HCT116 (cell line): Measurements from ENCODE around the gene MSANTD4. TPM values are rescaled to one million over a fixed set of nuclear protein-coding genes. Genes with fewer than 3 reads are reported as not detected.

ENCODE experiments used
- ATAC-seq: fragments of 200-7000 bp; cut with Tn5 transposase; 2 replicates; pipeline ENCODE4 v1.9.1; 2020; ENCODE audit warnings: mild to moderate bottlenecking, moderate library complexity
- BruUV-seq: library from RNA; stranded (reverse); fragments of 400-500 nt; replicated peaks from 2 replicates; lab custom pipeline; 2021; lab: Mats Ljungman, UMichigan
- CTCF ChIA-PET: fragments of 300-600 bp; sonication (Branson Sonifier 250); formaldehyde crosslinking; loops from one replicate; lab custom pipeline; 2021; ENCODE audit warnings: antibody characterized with exemption; lab: Charles Lee
- POLR2A ChIA-PET: fragments of 300-600, 350-600 bp; sonication (Branson Sonifier 250); formaldehyde crosslinking; loops from one replicate; lab custom pipeline; 2021; ENCODE audit warnings: antibody characterized with exemption; lab: Charles Lee
- RAD21 ChIA-PET, 2 experiments: fragments of 300-600 bp; sonication (Branson Sonifier 250); formaldehyde crosslinking; loops; one replicate each; lab custom pipeline; 2023; ENCODE audit warnings: low total read pairs in 2 of 2; ENCODE audit not compliant: uncharacterized antibody in 2 of 2, unreplicated experiment in 2 of 2, low non-redundant PET in 1 of 2; lab: Charles Lee
- DNase-seq: peaks from one replicate; pipeline ENCODE4 v3.0.0-alpha.2; 2010; ENCODE audit warnings: low read depth, low spot score
- H2AFZ ChIP-seq: fragments of 200-600 bp; shearing (Covaris generic), sonication (generic); 2 replicates; pipeline ENCODE4 v1.6.1; 2017; ENCODE audit warnings: low read depth, mixed run types, mixed read lengths, antibody characterized with exemption, low read length; ENCODE audit not compliant: poor library complexity, severe bottlenecking
- H3K27ac ChIP-seq: 2 replicates; pipeline ENCODE4 v1.5.1; 2012; ENCODE audit warnings: low read depth, low read length
- H3K27me3 ChIP-seq: fragments of 200-600 bp; sonication (generic); 2 replicates; pipeline ENCODE4 v1.6.1; 2016; ENCODE audit warnings: mixed run types, low read length, mixed read lengths; ENCODE audit not compliant: insufficient read depth
- H3K36me3 ChIP-seq, 2 experiments: fragments of 200-500 bp in 1 of 2; fragments of 200-600 bp in 1 of 2; sonication (Bioruptor generic) in 1 of 2; sonication (generic) in 1 of 2; 2 replicates each; pipeline versions ENCODE4 v1.5.1 to v1.6.1; 2014 to 2016; ENCODE audit warnings: low read length in 2 of 2, inconsistent platforms in 1 of 2, mixed read lengths in 1 of 2, mixed run types in 1 of 2; ENCODE audit not compliant: insufficient read depth in 2 of 2, control insufficient read depth in 1 of 2
- H3K4me1 ChIP-seq, 2 experiments: fragments of 200-600 bp in 1 of 2; sonication (generic) in 1 of 2; 2 replicates each; pipeline versions ENCODE4 v1.5.1 to v1.6.1; 2012 to 2017; ENCODE audit warnings: low read length in 2 of 2, inconsistent platforms in 1 of 2, mild to moderate bottlenecking in 1 of 2, mixed read lengths in 1 of 2, mixed run types in 1 of 2, moderate library complexity in 1 of 2; ENCODE audit not compliant: insufficient read depth in 2 of 2, control insufficient read depth in 1 of 2
- H3K4me2 ChIP-seq: fragments of 200-600 bp; sonication (generic); 2 replicates; pipeline ENCODE4 v1.6.1; 2017; ENCODE audit warnings: mixed run types, low read length, mixed read lengths
- H3K4me3 ChIP-seq, 2 experiments: fragments of 200-600 bp in 1 of 2; sonication (generic) in 1 of 2; replicated peaks in 1 of 2; 2 replicates each; pipeline ENCODE4 v1.5.1; 2011 to 2016; ENCODE audit warnings: low read length in 2 of 2, control low read depth in 1 of 2, low read depth in 1 of 2, mild to moderate bottlenecking in 1 of 2, mixed read lengths in 1 of 2, mixed run types in 1 of 2
- H3K79me2 ChIP-seq: fragments of 200-600 bp; sonication (generic); 2 replicates; pipeline ENCODE4 v1.6.1; 2017; ENCODE audit warnings: mild to moderate bottlenecking, mixed run types, low read length, moderate library complexity, mixed read lengths; ENCODE audit not compliant: insufficient read depth
- H3K9ac ChIP-seq: fragments of 200-600 bp; sonication (generic); 2 replicates; pipeline ENCODE4 v1.6.1; 2016; ENCODE audit warnings: low read length, mixed read lengths
- H3K9me2 ChIP-seq: fragments of 200-600 bp; sonication (generic), shearing (Covaris generic); 2 replicates; pipeline ENCODE4 v1.6.1; 2017; ENCODE audit warnings: mixed run types, mild to moderate bottlenecking, moderate library complexity; ENCODE audit not compliant: insufficient read depth
- H3K9me3 ChIP-seq, 2 experiments: fragments of 200-500 bp in 1 of 2; fragments of 200-600 bp in 1 of 2; sonication (Bioruptor generic) in 1 of 2; sonication (generic) in 1 of 2; 2 replicates each; pipeline ENCODE4 v1.6.1; 2014 to 2017; ENCODE audit warnings: low read length in 2 of 2, mixed read lengths in 2 of 2, inconsistent platforms in 1 of 2, low read depth in 1 of 2, mild to moderate bottlenecking in 1 of 2, mixed run types in 1 of 2, moderate library complexity in 1 of 2; ENCODE audit not compliant: control insufficient read depth in 1 of 2, insufficient read depth in 1 of 2
- H4K20me1 ChIP-seq: fragments of 200-600 bp; sonication (generic), shearing (Covaris generic); 2 replicates; pipeline ENCODE4 v1.6.1; 2017; ENCODE audit warnings: mixed run types, mild to moderate bottlenecking, moderate library complexity; ENCODE audit not compliant: insufficient read depth
- ATF3 ChIP-seq: IDR thresholded peaks from 2 replicates; pipeline ENCODE4 v1.6.1; 2012
- CBX3 ChIP-seq: IDR thresholded peaks from 2 replicates; pipeline ENCODE4 v1.6.1; 2012; ENCODE audit warnings: low read depth
- CEBPB ChIP-seq: IDR thresholded peaks from 2 replicates; pipeline ENCODE4 v1.6.1; 2012; ENCODE audit warnings: low read depth
- EGR1 ChIP-seq: IDR thresholded peaks from 2 replicates; pipeline ENCODE4 v1.6.1; 2012; ENCODE audit warnings: low read depth
- ELF1 ChIP-seq: IDR thresholded peaks from 2 replicates; pipeline ENCODE4 v1.6.1; 2012; ENCODE audit warnings: low read depth, borderline replicate concordance
- EZH2 ChIP-seq: fragments of 200-600 bp; sonication (generic); IDR thresholded peaks from 2 replicates; pipeline ENCODE4 v1.6.1; 2017; ENCODE audit warnings: antibody characterized with exemption, mixed run types
- EZH2phosphoT487 ChIP-seq: fragments of 200-600 bp; IDR thresholded peaks from 2 replicates; pipeline ENCODE4 v1.6.1; 2018; ENCODE audit warnings: antibody characterized with exemption, borderline replicate concordance
- FOSL1 ChIP-seq: IDR thresholded peaks from 2 replicates; pipeline ENCODE4 v1.6.1; 2012; ENCODE audit warnings: low read depth
- POLR2A ChIP-seq: IDR thresholded peaks from 2 replicates; pipeline ENCODE4 v1.7.0; 2011; ENCODE audit warnings: borderline replicate concordance; ENCODE audit not compliant: insufficient read depth, insufficient read length; ENCODE audit errors: extremely low read depth
- POLR2AphosphoS5 ChIP-seq: IDR thresholded peaks from 2 replicates; pipeline ENCODE4 v1.6.1; 2011; ENCODE audit warnings: mild to moderate bottlenecking, low read depth, low read length, moderate library complexity
- RAD21 ChIP-seq: IDR thresholded peaks from 2 replicates; pipeline ENCODE4 v1.6.1; 2012; ENCODE audit warnings: low read depth, mild to moderate bottlenecking
- REST ChIP-seq: IDR thresholded peaks from 2 replicates; pipeline ENCODE4 v1.6.1; 2012; ENCODE audit warnings: low read depth
- SP1 ChIP-seq: IDR thresholded peaks from 2 replicates; pipeline ENCODE4 v1.6.1; 2012; ENCODE audit warnings: low read depth
- TCF7L2 ChIP-seq: IDR thresholded peaks from 2 replicates; pipeline ENCODE4 v1.7.0; 2011; ENCODE audit warnings: borderline replicate concordance, inconsistent platforms; ENCODE audit not compliant: insufficient read depth, insufficient read length; ENCODE audit errors: extremely low read depth
- YY1 ChIP-seq: IDR thresholded peaks from 2 replicates; pipeline ENCODE4 v1.6.1; 2011; ENCODE audit warnings: low read length, low read depth, moderate library complexity, mild to moderate bottlenecking; ENCODE audit not compliant: insufficient replicate concordance; ENCODE audit errors: extremely low read depth
- ZFX ChIP-seq: fragments of 450-650 bp; IDR thresholded peaks from 2 replicates; pipeline ENCODE4 v1.6.1; 2017
- ZNF274 ChIP-seq: fragments of 200-500 bp; sonication (Bioruptor generic); IDR thresholded peaks from 2 replicates; pipeline ENCODE4 v1.6.1; 2014; ENCODE audit warnings: mild to moderate bottlenecking, low read depth, low read length, inconsistent platforms
- intact Hi-C: fragments of 100-400 bp; cut with micrococcal nuclease; formaldehyde crosslinking; loops from 2 replicates; pipeline ENCODE4 v1.10.0; 2022
- total RNA-seq: library from RNA; stranded (reverse); gene quantifications from one replicate; pipeline ENCODE4 v1.2.1, GENCODE V29; 2021; ENCODE audit not compliant: unreplicated experiment
- TF ChIP-seq, protein P1 (sequence below): IDR thresholded peaks from 2 replicates; pipeline ENCODE4 v1.6.1; 2012

MSANTD4 gene
- total RNA-seq, 1 experiment from 2014 or later: 15.7 TPM

GRCh38 chr11:106063009-106063408 lies 41.0 kb upstream of the MSANTD4 start:
- intact Hi-C loops: no loop called here
- H3K9me2 ChIP-seq: no peaks in the 10 kb centered on the region
- no peaks in the 10 kb centered on the region for H3K4me1 ChIP-seq
- TF ChIP-seq ZNF274 (no peak), ELF1 (no peak), POLR2A (no peak), TCF7L2 (no peak), EZH2phosphoT487 (no peak), SP1 (no peak), ATF3 (no peak), EZH2 (no peak), FOSL1 (no peak), CBX3 (no peak), REST (no peak), YY1 (no peak), ZFX (no peak), CEBPB (no peak), RAD21 (no peak), EGR1 (no peak), POLR2AphosphoS5 (no peak)
- TF ChIP-seq, protein P1, sequence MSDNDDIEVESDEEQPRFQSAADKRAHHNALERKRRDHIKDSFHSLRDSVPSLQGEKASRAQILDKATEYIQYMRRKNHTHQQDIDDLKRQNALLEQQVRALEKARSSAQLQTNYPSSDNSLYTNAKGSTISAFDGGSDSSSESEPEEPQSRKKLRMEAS: no peak
- no peak overlapping the region for H3K4me2 ChIP-seq
- no peak overlapping the region for H2AFZ ChIP-seq
- no peak overlapping the region for H3K4me3 ChIP-seq
- H3K9me3 ChIP-seq: no peaks in the 10 kb centered on the region
- H3K79me2 ChIP-seq: no peaks in the 10 kb centered on the region
- POLR2A ChIA-PET: no interaction called here
- H3K9ac ChIP-seq: no peak overlapping the region
- CTCF ChIA-PET: no interaction called here
- no peaks in the 10 kb centered on the region for H3K27me3 ChIP-seq
- ATAC-seq (no peak), DNase-seq (no peak)
- no TSS peak for BruUV-seq
- no peaks in the 10 kb centered on the region for H3K36me3 ChIP-seq
- RAD21 ChIA-PET: no interaction called here
- H3K27ac ChIP-seq: no peak overlapping the region
- H4K20me1 ChIP-seq: no peaks in the 10 kb centered on the region
